Measurements from ENCODE around the gene PIGL.
"Not testable (repeated sequence)": the region's sequence is repeated elsewhere in the genome, so short reads cannot be mapped to it uniquely, and the experiment has no call there.

GRCh38 chr17:16204763-16205162 is 12.2 kb upstream of the PIGL start:
- not testable (repeated sequence) for TF ChIP-seq EZH2 (IDR thresholded peaks at IDR 0.05; ENCODE audit: insufficient read depth, poor library complexity, severe bottlenecking); EZH2phosphoT487 (IDR thresholded peaks at IDR 0.05; ENCODE audit: insufficient read depth, low read depth)
